ENCODE data around the gene ERC2. TPM values are rescaled to one million over a fixed set of nuclear protein-coding genes. Genes with fewer than 3 reads are reported as not detected.

Gene ERC2
- total RNA-seq, 1 experiment from 2014 or later, result 0.90 TPM

DNA sequence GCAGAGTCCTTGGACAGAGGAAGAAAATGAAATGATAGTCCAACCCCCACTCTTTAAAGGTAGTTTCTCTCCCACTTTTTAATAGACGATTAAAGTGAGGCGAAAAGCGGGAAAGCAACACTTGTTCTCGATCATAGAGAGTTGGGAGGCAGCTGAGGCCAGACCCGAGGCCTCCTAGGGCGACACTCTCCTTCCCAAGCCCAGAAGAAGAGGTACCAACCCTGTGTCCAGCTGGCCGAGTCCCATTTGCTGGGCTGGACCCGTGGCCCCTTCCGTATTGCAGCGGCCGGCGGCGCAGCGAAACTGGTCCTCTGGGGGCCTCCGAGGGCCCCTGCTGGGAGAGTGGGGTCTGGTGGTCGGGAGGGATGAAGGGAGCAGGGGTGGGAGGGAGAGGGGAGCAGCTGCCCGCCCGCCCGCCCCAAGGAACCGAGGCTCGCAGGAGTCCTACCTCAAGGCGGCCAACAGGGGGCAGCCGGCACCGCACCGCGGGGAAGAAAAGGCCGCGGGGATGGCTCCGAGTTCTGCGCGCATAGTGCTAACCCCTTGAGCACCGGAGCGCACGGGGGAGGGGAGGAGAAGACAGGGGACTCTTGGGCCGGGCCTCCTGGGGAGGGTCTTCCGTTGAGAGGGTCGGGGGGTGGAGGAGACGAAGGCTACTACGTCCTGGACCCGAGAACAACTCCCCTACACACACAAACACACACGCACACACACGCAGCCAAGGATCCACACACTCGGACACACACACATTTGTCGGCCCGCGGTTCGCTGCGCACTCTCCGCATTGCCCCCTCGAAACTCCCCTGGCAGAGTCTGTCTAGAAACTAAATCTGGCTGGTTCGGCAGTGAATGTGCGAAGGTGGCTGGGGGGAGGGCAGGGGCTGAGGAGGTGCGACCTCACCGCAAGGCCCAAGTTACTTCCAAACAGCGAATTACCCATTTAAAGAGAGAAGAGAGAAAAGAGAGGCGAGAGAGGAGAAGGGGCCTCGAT lies 983.2 kb downstream of the ERC2 start:
- TF ChIP-seq, protein P1, sequence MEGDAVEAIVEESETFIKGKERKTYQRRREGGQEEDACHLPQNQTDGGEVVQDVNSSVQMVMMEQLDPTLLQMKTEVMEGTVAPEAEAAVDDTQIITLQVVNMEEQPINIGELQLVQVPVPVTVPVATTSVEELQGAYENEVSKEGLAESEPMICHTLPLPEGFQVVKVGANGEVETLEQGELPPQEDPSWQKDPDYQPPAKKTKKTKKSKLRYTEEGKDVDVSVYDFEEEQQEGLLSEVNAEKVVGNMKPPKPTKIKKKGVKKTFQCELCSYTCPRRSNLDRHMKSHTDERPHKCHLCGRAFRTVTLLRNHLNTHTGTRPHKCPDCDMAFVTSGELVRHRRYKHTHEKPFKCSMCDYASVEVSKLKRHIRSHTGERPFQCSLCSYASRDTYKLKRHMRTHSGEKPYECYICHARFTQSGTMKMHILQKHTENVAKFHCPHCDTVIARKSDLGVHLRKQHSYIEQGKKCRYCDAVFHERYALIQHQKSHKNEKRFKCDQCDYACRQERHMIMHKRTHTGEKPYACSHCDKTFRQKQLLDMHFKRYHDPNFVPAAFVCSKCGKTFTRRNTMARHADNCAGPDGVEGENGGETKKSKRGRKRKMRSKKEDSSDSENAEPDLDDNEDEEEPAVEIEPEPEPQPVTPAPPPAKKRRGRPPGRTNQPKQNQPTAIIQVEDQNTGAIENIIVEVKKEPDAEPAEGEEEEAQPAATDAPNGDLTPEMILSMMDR (conservative IDR thresholded peaks at IDR 0.05; ENCODE audit: low read depth, low read length), result peak; percentile 44; the same call in 1 of the 2 replicates
- TF ChIP-seq EZH2 (IDR thresholded peaks at IDR 0.05; ENCODE audit: borderline replicate concordance, low read depth, low read length, poor library complexity, severe bottlenecking), result no peak
- DNase-seq (ENCODE audit: low spot score), result peak; percentile 83
- intact Hi-C loops (cut with micrococcal nuclease; ENCODE audit: unreplicated experiment), result loop anchor here (5.0 kb wide), 4 partner anchors 62 to 762 kb away; no protein-coding TSS in a partner anchor

DNA sequence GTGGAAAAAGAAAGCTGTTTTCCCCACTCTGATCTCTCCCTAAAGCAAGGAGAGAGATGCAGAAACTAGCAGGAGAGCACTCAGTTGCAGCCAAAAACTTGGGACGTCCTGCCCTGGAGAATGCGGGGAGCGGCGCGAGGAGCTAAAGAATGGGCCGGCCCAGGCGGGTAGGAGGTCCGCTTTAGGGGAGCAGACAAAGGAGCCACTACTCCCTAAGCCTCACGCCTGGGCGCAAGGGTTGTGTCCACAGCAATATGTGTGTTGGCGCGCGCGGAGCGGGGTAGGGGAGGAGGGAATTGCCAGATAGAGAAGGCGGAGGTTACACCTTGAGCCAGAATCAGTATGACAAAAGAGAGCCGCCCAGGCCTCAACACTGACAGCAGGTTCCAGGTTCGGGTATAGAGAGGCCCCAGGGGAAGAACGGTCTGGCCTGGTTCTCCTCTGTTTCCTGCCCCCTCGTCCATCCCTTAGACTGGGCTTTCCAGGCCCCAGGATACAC lies 984.0 kb downstream of the ERC2 start:
- TF ChIP-seq, protein P1 (conservative IDR thresholded peaks at IDR 0.05; ENCODE audit: low read depth, low read length), result no peak
- no peak for TF ChIP-seq EZH2 (IDR thresholded peaks at IDR 0.05; ENCODE audit: borderline replicate concordance, low read depth, low read length, poor library complexity, severe bottlenecking)
- peak overlapping the region; percentile 39 for H3K4me3 ChIP-seq (ENCODE audit: low read depth, low read length, poor library complexity, severe bottlenecking)
- H3K9me3 ChIP-seq (ENCODE audit: low read depth, low read length, poor library complexity, severe bottlenecking), result no peaks in the 10 kb centered on the region
- no peak for DNase-seq (ENCODE audit: low spot score)
- no peak overlapping the region for H3K27ac ChIP-seq (ENCODE audit: low read depth, low read length, poor library complexity, severe bottlenecking)
- POLR2A ChIA-PET (ENCODE audit: low non-redundant PET), result interaction anchor here (0.6 kb wide), 1 partner anchor 14 kb away, joined by 3 read pairs; no protein-coding TSS in a partner anchor
- BruUV-seq (replicated peaks), result no TSS peak
- peaks cover 3% of the 10 kb centered on the region for H3K36me3 ChIP-seq (ENCODE audit: insufficient read depth, low read length, poor library complexity, severe bottlenecking)
- intact Hi-C loops (cut with micrococcal nuclease; ENCODE audit: unreplicated experiment), result loop anchor here (5.0 kb wide), 1 partner anchor 403 kb away; no protein-coding TSS in a partner anchor
- CTCF ChIA-PET, result interaction anchor here (1.0 kb wide), 1 partner anchor 238 kb away, joined by 3 read pairs; no protein-coding TSS in a partner anchor
- no peaks in the 10 kb centered on the region for H3K27me3 ChIP-seq (replicated peaks; ENCODE audit: insufficient read depth, low read depth, low read length, poor library complexity)
- no peaks in the 10 kb centered on the region for H3K4me1 ChIP-seq (ENCODE audit: insufficient read depth, low read length, poor library complexity, severe bottlenecking)

More for the DNA sequence above, 983.2 kb downstream of the ERC2 start:
- BruUV-seq (replicated peaks), result no TSS peak
- Histone ChIP-seq H3K36me3 (ENCODE audit: insufficient read depth, low read length, poor library complexity, severe bottlenecking) (no peaks in the 10 kb centered on the region), H3K27ac (ENCODE audit: low read depth, low read length, poor library complexity, severe bottlenecking) (peak overlapping the region; percentile 81), H3K9me3 (ENCODE audit: low read depth, low read length, poor library complexity, severe bottlenecking) (no peaks in the 10 kb centered on the region), H3K4me3 (ENCODE audit: low read depth, low read length, poor library complexity, severe bottlenecking) (peak overlapping the region; percentile 79), H3K4me1 (ENCODE audit: insufficient read depth, low read length, poor library complexity, severe bottlenecking) (peaks cover under 1% of the 10 kb centered on the region), H3K27me3 (replicated peaks; ENCODE audit: insufficient read depth, low read depth, low read length, poor library complexity) (no peaks in the 10 kb centered on the region)
- POLR2A ChIA-PET (ENCODE audit: low non-redundant PET), result no interaction called here
- CTCF ChIA-PET, result interaction anchor here (0.7 to 1.0 kb wide), 2 partner anchors 237 to 1075 kb away, joined by 3 to 4 read pairs; no protein-coding TSS in a partner anchor

DNA sequence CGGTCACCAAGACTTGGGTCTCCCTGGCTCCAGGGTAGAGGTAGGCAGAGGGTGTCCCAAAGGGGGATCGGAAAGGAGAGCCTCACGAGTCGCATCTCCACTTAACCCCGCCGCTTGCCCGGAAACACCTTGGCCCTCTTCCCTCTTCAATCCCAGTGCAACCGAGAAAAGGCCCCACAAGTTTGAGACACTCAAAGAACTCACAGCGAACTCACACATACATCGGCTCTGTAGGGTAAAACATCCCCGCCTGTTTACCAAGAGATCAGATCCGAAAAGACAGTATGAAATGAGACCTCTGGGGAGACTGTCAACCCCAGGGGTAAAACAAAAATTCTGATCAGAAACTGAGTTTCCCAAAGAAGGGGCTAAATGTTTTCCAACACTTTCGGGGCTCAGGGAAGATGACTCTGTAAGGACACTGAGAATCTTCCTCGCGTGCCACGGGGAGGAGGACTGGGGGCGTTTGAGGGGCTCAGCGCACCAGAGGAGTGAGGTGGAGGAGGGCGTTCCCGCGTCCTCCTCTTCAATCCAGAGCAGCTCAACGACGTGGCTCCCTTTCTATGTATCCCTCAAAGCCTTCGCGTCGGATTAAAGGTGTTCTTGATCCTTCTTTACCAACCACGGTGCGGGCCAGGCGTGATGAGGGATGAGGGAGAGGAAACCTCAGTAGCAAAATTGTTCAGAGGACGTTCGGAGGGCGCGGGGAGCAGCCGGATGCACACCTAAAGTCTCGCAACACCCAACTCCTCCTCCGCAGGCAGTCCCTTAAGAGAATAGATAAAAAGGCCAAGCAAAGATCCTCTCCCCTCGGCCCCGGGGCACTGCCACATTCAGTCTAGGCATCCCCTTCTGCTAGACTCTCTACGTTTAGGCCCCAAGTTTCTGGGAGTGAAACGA lies 984.8 kb downstream of the ERC2 start:
- H3K9me3 ChIP-seq (ENCODE audit: low read depth, low read length, poor library complexity, severe bottlenecking), result no peaks in the 10 kb centered on the region
- H3K4me1 ChIP-seq (ENCODE audit: insufficient read depth, low read length, poor library complexity, severe bottlenecking), result no peaks in the 10 kb centered on the region
- H3K36me3 ChIP-seq (ENCODE audit: insufficient read depth, low read length, poor library complexity, severe bottlenecking), result peaks cover 3% of the 10 kb centered on the region
- BruUV-seq (replicated peaks), result no TSS peak
- DNase-seq (ENCODE audit: low spot score), result no peak
- no peak overlapping the region for H3K27ac ChIP-seq (ENCODE audit: low read depth, low read length, poor library complexity, severe bottlenecking)
- CTCF ChIA-PET, result no interaction called here
- POLR2A ChIA-PET (ENCODE audit: low non-redundant PET), result interaction anchor here (0.6 kb wide), 1 partner anchor 14 kb away, joined by 3 read pairs; no protein-coding TSS in a partner anchor
- TF ChIP-seq, protein P1 (conservative IDR thresholded peaks at IDR 0.05; ENCODE audit: low read depth, low read length), result no peak
- no peak for TF ChIP-seq EZH2 (IDR thresholded peaks at IDR 0.05; ENCODE audit: borderline replicate concordance, low read depth, low read length, poor library complexity, severe bottlenecking)
- H3K27me3 ChIP-seq (replicated peaks; ENCODE audit: insufficient read depth, low read depth, low read length, poor library complexity), result no peaks in the 10 kb centered on the region
- H3K4me3 ChIP-seq (ENCODE audit: low read depth, low read length, poor library complexity, severe bottlenecking), result no peak overlapping the region
- intact Hi-C loops (cut with micrococcal nuclease; ENCODE audit: unreplicated experiment), result loop anchor here (5.0 kb wide), 1 partner anchor 404 kb away; no protein-coding TSS in a partner anchor

Data from A673 (cell line).